PC-3 (cell line): Measurements from ENCODE around the gene EXOC4. TPM values are rescaled to one million over a fixed set of nuclear protein-coding genes. Genes with fewer than 3 reads are reported as not detected.

Experiments used
- ATAC-seq: fragments of 200-7000 bp; cut with Tn5 transposase; 2 replicates; pipeline ENCODE4 v1.9.1; 2020; ENCODE audit warnings: mild to moderate bottlenecking, moderate library complexity
- BruUV-seq: library from RNA; stranded (reverse); fragments of 400-500 nt; replicated peaks from 2 replicates; lab custom pipeline; 2021; lab: Mats Ljungman, UMichigan
- CTCF ChIA-PET: fragments of 300-600 bp; sonication (Branson Sonifier 250); formaldehyde crosslinking; loops from one replicate; lab custom pipeline; 2022; ENCODE audit warnings: antibody characterized with exemption; lab: Charles Lee
- POLR2A ChIA-PET: fragments of 300-600 bp; sonication (Branson Sonifier 250); formaldehyde crosslinking; loops from one replicate; lab custom pipeline; 2022; ENCODE audit warnings: antibody characterized with exemption; ENCODE audit not compliant: unreplicated experiment; lab: Charles Lee
- DNase-seq: peaks from one replicate; pipeline ENCODE4 v3.0.0-alpha.2; 2015
- H2AFZ ChIP-seq: fragments of 300-600 bp; sonication (generic); 2 replicates; pipeline ENCODE4 v1.6.0; 2016; ENCODE audit warnings: antibody characterized with exemption, low read length
- H3F3A ChIP-seq: fragments of 300-600 bp; sonication (generic); one replicate; pipeline ENCODE4 v1.6.0; 2017; ENCODE audit warnings: antibody characterized with exemption, low read length, control low read depth, mild to moderate bottlenecking; ENCODE audit not compliant: unreplicated experiment
- H3K27ac ChIP-seq: fragments of 300-600 bp; sonication (generic); 2 replicates; pipeline ENCODE4 v1.5.1; 2016; ENCODE audit warnings: mild to moderate bottlenecking, low read length
- H3K27me3 ChIP-seq: fragments of 300-600 bp; sonication (generic); 2 replicates; pipeline ENCODE4 v1.6.1; 2016; ENCODE audit warnings: low read length, mixed read lengths
- H3K36me3 ChIP-seq: fragments of 300-600 bp; sonication (generic); 2 replicates; pipeline ENCODE4 v1.6.1; 2016; ENCODE audit warnings: low read depth, mixed run types, low read length, mixed read lengths
- H3K4me1 ChIP-seq: fragments of 300-600 bp; sonication (generic); 2 replicates; pipeline ENCODE4 v1.5.1; 2016; ENCODE audit warnings: low read length; ENCODE audit not compliant: insufficient read depth
- H3K4me2 ChIP-seq: fragments of 300-600 bp; sonication (generic); 2 replicates; pipeline ENCODE4 v1.6.0; 2016; ENCODE audit warnings: low read length
- H3K4me3 ChIP-seq: fragments of 300-600 bp; sonication (generic); 2 replicates; pipeline ENCODE4 v1.5.1; 2016; ENCODE audit warnings: mild to moderate bottlenecking, low read length, mixed read lengths
- H3K79me2 ChIP-seq: fragments of 300-600 bp; sonication (generic); 2 replicates; pipeline ENCODE4 v1.6.1; 2017; ENCODE audit warnings: low read length, mixed read lengths
- H3K9ac ChIP-seq: fragments of 300-600 bp; sonication (generic); 2 replicates; pipeline ENCODE4 v1.6.0; 2016; ENCODE audit warnings: mild to moderate bottlenecking, low read length
- H3K9me2 ChIP-seq: fragments of 300-600 bp; sonication (generic); replicated peaks from 2 replicates; pipeline ENCODE4 v1.6.1; 2016; ENCODE audit warnings: mixed run types, low read length, mixed read lengths
- H3K9me3 ChIP-seq: fragments of 300-600 bp; sonication (generic); 2 replicates; pipeline ENCODE4 v1.6.1; 2016; ENCODE audit warnings: low read length, mixed read lengths
- H4K20me1 ChIP-seq: fragments of 300-600 bp; sonication (generic); 2 replicates; pipeline ENCODE4 v1.6.1; 2016; ENCODE audit warnings: low read length, mixed read lengths
- EZH2 ChIP-seq: fragments of 300-600 bp; sonication (generic); IDR thresholded peaks from one replicate; pipeline ENCODE4 v1.6.1; 2017; ENCODE audit warnings: antibody characterized with exemption, mild to moderate bottlenecking, low read length; ENCODE audit not compliant: unreplicated experiment
- EZH2phosphoT487 ChIP-seq: fragments of 300-600 bp; sonication (generic); IDR thresholded peaks from 2 replicates; pipeline ENCODE4 v1.6.1; 2018; ENCODE audit warnings: mild to moderate bottlenecking, antibody characterized with exemption, low read length, borderline replicate concordance
- intact Hi-C: fragments of 100-400 bp; cut with micrococcal nuclease; formaldehyde crosslinking; loops from 2 replicates; pipeline ENCODE4 v1.9.0; 2023
- total RNA-seq: library from RNA; depleted of rRNA; stranded (reverse); fragments of >200 nt; gene quantifications from 2 replicates; pipeline ENCODE4 v1.2.3, GENCODE V29; 2014
- TF ChIP-seq, protein P1 (sequence below): fragments of 300-600 bp; sonication (generic); conservative IDR thresholded peaks from 2 replicates; pipeline ENCODE4 v1.5.1; 2017; ENCODE audit warnings: antibody characterized with exemption, low read depth, mild to moderate bottlenecking, low read length

Gene EXOC4
- total RNA-seq, 1 experiment from 2014 or later: 43.5 TPM

- H3K27ac ChIP-seq: no peak overlapping the region
- CTCF ChIA-PET: no interaction called here
- no peaks in the 10 kb centered on the region for H3F3A ChIP-seq
- H3K9me3 ChIP-seq: no peaks in the 10 kb centered on the region
- H3K79me2 ChIP-seq: no peaks in the 10 kb centered on the region
- no peak overlapping the region for H3K4me3 ChIP-seq
- no peaks in the 10 kb centered on the region for H3K4me1 ChIP-seq
- POLR2A ChIA-PET: no interaction called here
- ATAC-seq (no peak), DNase-seq (no peak)
- no peak overlapping the region for H3K9ac ChIP-seq
- no peaks in the 10 kb centered on the region for H3K36me3 ChIP-seq
- no peaks in the 10 kb centered on the region for H3K9me2 ChIP-seq
- H3K27me3 ChIP-seq: no peaks in the 10 kb centered on the region
- BruUV-seq: no TSS peak
- H2AFZ ChIP-seq: no peak overlapping the region
- intact Hi-C loops: loop anchor here (10.0 kb wide), 1 partner anchor 294 kb away; no protein-coding TSS in a partner anchor
- TF ChIP-seq EZH2phosphoT487 (no peak), EZH2 (no peak)
- TF ChIP-seq, protein P1, sequence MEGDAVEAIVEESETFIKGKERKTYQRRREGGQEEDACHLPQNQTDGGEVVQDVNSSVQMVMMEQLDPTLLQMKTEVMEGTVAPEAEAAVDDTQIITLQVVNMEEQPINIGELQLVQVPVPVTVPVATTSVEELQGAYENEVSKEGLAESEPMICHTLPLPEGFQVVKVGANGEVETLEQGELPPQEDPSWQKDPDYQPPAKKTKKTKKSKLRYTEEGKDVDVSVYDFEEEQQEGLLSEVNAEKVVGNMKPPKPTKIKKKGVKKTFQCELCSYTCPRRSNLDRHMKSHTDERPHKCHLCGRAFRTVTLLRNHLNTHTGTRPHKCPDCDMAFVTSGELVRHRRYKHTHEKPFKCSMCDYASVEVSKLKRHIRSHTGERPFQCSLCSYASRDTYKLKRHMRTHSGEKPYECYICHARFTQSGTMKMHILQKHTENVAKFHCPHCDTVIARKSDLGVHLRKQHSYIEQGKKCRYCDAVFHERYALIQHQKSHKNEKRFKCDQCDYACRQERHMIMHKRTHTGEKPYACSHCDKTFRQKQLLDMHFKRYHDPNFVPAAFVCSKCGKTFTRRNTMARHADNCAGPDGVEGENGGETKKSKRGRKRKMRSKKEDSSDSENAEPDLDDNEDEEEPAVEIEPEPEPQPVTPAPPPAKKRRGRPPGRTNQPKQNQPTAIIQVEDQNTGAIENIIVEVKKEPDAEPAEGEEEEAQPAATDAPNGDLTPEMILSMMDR: no peak
- H4K20me1 ChIP-seq: no peaks in the 10 kb centered on the region
- H3K4me2 ChIP-seq: no peak overlapping the region
Observed at GRCh38 chr7:133560900-133561299, 308.0 kb downstream of the EXOC4 start.

DNA sequence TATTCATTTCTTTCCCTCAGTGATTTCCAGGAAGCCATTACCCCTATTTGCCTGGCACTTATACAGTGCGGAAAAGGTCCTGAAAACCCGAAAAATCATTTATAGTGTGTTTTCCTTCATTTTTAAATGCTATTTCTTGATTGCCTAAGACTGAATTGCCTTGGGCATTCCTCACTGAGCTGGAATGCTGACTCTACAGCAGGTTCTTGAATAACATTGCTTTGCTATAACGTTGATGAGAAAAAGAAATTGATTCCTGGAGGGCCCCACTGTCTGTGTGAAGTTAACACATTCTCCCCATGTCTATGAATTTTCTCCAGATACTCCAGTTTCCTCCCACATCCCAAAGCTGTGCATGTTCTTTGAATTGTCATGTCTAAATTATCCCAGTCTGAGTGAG, 308.5 kb downstream of the EXOC4 start:
- no peak for DNase-seq
- ATAC-seq: no peak
- H3K27ac ChIP-seq: no peak overlapping the region
- H3K9me3 ChIP-seq: no peaks in the 10 kb centered on the region
- H3F3A ChIP-seq: no peaks in the 10 kb centered on the region
- H3K4me3 ChIP-seq: no peak overlapping the region
- BruUV-seq: no TSS peak
- H3K9me2 ChIP-seq: no peaks in the 10 kb centered on the region
- H3K4me1 ChIP-seq: no peaks in the 10 kb centered on the region
- no peak overlapping the region for H3K9ac ChIP-seq
- no peaks in the 10 kb centered on the region for H3K79me2 ChIP-seq
- CTCF ChIA-PET: no interaction called here
- H3K4me2 ChIP-seq: no peak overlapping the region
- H2AFZ ChIP-seq: no peak overlapping the region
- intact Hi-C loops: loop anchor here (10.0 kb wide), 1 partner anchor 293 kb away; no protein-coding TSS in a partner anchor
- no peaks in the 10 kb centered on the region for H4K20me1 ChIP-seq
- H3K36me3 ChIP-seq: no peaks in the 10 kb centered on the region
- no peaks in the 10 kb centered on the region for H3K27me3 ChIP-seq
- POLR2A ChIA-PET: interaction anchor here (0.6 kb wide), 1 partner anchor 23 kb away, joined by 3 read pairs; no protein-coding TSS in a partner anchor
- no peak for TF ChIP-seq EZH2phosphoT487
- TF ChIP-seq EZH2: no peak
- TF ChIP-seq, protein P1: no peak

GRCh38 chr7:133562621-133563020, 309.7 kb downstream of the EXOC4 start:
- DNase-seq (no peak), ATAC-seq (no peak)
- H3K79me2 ChIP-seq: no peaks in the 10 kb centered on the region
- H3K27ac ChIP-seq: no peak overlapping the region
- intact Hi-C loops: loop anchor here (10.0 kb wide), 1 partner anchor 292 kb away; no protein-coding TSS in a partner anchor
- no peak overlapping the region for H3K4me2 ChIP-seq
- CTCF ChIA-PET: no interaction called here
- no peaks in the 10 kb centered on the region for H3K4me1 ChIP-seq
- H3K9me2 ChIP-seq: no peaks in the 10 kb centered on the region
- no peaks in the 10 kb centered on the region for H4K20me1 ChIP-seq
- H3K9ac ChIP-seq: no peak overlapping the region
- no peak overlapping the region for H3K4me3 ChIP-seq
- H3F3A ChIP-seq: no peaks in the 10 kb centered on the region
- no peak overlapping the region for H2AFZ ChIP-seq
- POLR2A ChIA-PET: interaction anchor here (0.6 to 0.9 kb wide), 2 partner anchors 24 to 467 kb away, joined by 4 to 13 read pairs; no protein-coding TSS in a partner anchor
- no TSS peak for BruUV-seq
- no peaks in the 10 kb centered on the region for H3K27me3 ChIP-seq
- TF ChIP-seq EZH2 (no peak), EZH2phosphoT487 (no peak)
- TF ChIP-seq, protein P1: no peak
- no peaks in the 10 kb centered on the region for H3K9me3 ChIP-seq
- no peaks in the 10 kb centered on the region for H3K36me3 ChIP-seq
